Measurements from ENCODE around the gene KCNQ1. TPM values are rescaled to one million over a fixed set of nuclear protein-coding genes. Genes with fewer than 3 reads are reported as not detected.

Gene KCNQ1
- polyA plus RNA-seq, 1 donor from 2014 or later = not detected

DNA sequence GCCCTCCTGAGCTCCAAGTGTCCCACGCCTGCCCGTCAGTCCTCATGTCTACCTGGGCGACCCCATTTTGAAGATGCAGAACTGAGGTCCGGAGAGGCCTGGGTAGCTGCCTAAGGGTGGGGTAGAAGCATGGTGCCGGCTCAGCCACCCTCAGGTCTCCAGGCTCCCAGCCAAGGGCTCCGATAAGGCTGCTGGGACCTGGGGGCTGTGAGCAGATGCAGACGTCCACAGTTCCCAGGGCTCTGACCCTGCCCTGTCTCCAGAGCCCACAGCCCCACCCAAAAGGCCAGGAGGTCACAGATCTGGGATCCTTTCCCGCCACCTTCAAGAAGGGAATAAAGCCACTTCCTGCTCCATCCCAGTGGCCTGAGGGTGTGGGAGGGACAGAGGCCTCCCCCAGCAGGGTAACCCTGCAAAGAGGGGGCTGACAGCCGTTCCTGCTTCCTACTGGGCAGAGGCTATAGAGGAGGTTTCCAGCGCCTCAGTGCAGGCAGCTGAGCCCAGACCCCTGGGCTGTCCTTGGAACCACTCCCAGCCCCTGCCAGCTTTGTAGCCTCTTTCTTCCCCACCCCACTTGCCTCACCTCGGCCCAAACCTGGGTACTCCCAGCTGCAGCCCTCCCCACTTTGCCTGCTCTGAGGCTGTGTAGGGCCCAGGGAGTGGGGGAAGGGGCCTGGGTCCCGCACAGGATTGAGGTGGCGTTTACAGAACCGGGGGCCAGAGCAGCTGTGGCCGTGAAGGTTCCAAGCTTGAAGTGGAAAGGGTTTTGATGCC, 355.3 kb downstream of the KCNQ1 start:
- H3K9me2 ChIP-seq (ENCODE audit: insufficient read depth, low read length) = no peaks in the 10 kb centered on the region
- peaks cover 4% of the 10 kb centered on the region for H3K9me3 ChIP-seq (ENCODE audit: low read length)
- no peak overlapping the region for H2AFZ ChIP-seq (ENCODE audit: low read depth, low read length)
- H3K9ac ChIP-seq (ENCODE audit: low read length) = no peak overlapping the region
- no peaks in the 10 kb centered on the region for H3K27me3 ChIP-seq (ENCODE audit: insufficient read depth, low read depth, low read length)
- no peak overlapping the region for H3K4me2 ChIP-seq (ENCODE audit: low read length)
- H4K20me1 ChIP-seq (ENCODE audit: insufficient read depth) = no peaks in the 10 kb centered on the region
- H3K27ac ChIP-seq (ENCODE audit: low read length) = no peak overlapping the region
- TF ChIP-seq, protein P1, sequence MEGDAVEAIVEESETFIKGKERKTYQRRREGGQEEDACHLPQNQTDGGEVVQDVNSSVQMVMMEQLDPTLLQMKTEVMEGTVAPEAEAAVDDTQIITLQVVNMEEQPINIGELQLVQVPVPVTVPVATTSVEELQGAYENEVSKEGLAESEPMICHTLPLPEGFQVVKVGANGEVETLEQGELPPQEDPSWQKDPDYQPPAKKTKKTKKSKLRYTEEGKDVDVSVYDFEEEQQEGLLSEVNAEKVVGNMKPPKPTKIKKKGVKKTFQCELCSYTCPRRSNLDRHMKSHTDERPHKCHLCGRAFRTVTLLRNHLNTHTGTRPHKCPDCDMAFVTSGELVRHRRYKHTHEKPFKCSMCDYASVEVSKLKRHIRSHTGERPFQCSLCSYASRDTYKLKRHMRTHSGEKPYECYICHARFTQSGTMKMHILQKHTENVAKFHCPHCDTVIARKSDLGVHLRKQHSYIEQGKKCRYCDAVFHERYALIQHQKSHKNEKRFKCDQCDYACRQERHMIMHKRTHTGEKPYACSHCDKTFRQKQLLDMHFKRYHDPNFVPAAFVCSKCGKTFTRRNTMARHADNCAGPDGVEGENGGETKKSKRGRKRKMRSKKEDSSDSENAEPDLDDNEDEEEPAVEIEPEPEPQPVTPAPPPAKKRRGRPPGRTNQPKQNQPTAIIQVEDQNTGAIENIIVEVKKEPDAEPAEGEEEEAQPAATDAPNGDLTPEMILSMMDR (IDR thresholded peaks at IDR 0.05; ENCODE audit: poor library complexity, severe bottlenecking) = no peak
- TF ChIP-seq MXI1 (conservative IDR thresholded peaks at IDR 0.05; ENCODE audit: poor library complexity, severe bottlenecking) (no peak), EZH2 (IDR thresholded peaks at IDR 0.05; ENCODE audit: borderline replicate concordance, insufficient read depth, low read length, poor library complexity, severe bottlenecking) (no peak), EP300 (conservative IDR thresholded peaks at IDR 0.05; ENCODE audit: poor library complexity, severe bottlenecking) (no peak), RAD21 (conservative IDR thresholded peaks at IDR 0.05) (no peak), SMC3 (conservative IDR thresholded peaks at IDR 0.05; ENCODE audit: poor library complexity) (no peak), POLR2AphosphoS5 (IDR thresholded peaks at IDR 0.05) (no peak), TAF1 (IDR thresholded peaks at IDR 0.05; ENCODE audit: low read depth) (no peak)
- TF ChIP-seq, protein P2, sequence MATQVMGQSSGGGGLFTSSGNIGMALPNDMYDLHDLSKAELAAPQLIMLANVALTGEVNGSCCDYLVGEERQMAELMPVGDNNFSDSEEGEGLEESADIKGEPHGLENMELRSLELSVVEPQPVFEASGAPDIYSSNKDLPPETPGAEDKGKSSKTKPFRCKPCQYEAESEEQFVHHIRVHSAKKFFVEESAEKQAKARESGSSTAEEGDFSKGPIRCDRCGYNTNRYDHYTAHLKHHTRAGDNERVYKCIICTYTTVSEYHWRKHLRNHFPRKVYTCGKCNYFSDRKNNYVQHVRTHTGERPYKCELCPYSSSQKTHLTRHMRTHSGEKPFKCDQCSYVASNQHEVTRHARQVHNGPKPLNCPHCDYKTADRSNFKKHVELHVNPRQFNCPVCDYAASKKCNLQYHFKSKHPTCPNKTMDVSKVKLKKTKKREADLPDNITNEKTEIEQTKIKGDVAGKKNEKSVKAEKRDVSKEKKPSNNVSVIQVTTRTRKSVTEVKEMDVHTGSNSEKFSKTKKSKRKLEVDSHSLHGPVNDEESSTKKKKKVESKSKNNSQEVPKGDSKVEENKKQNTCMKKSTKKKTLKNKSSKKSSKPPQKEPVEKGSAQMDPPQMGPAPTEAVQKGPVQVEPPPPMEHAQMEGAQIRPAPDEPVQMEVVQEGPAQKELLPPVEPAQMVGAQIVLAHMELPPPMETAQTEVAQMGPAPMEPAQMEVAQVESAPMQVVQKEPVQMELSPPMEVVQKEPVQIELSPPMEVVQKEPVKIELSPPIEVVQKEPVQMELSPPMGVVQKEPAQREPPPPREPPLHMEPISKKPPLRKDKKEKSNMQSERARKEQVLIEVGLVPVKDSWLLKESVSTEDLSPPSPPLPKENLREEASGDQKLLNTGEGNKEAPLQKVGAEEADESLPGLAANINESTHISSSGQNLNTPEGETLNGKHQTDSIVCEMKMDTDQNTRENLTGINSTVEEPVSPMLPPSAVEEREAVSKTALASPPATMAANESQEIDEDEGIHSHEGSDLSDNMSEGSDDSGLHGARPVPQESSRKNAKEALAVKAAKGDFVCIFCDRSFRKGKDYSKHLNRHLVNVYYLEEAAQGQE (IDR thresholded peaks at IDR 0.05; ENCODE audit: borderline replicate concordance) = no peak
- H3K4me3 ChIP-seq (ENCODE audit: low read length) = no peak overlapping the region
- no peaks in the 10 kb centered on the region for H3K36me3 ChIP-seq (ENCODE audit: insufficient read depth, low read length)
- H3F3A ChIP-seq (ENCODE audit: insufficient read depth, low read length, poor library complexity, severe bottlenecking) = no peaks in the 10 kb centered on the region
- no peaks in the 10 kb centered on the region for H3K79me2 ChIP-seq (replicated peaks; ENCODE audit: insufficient read depth, low read length)

DNA sequence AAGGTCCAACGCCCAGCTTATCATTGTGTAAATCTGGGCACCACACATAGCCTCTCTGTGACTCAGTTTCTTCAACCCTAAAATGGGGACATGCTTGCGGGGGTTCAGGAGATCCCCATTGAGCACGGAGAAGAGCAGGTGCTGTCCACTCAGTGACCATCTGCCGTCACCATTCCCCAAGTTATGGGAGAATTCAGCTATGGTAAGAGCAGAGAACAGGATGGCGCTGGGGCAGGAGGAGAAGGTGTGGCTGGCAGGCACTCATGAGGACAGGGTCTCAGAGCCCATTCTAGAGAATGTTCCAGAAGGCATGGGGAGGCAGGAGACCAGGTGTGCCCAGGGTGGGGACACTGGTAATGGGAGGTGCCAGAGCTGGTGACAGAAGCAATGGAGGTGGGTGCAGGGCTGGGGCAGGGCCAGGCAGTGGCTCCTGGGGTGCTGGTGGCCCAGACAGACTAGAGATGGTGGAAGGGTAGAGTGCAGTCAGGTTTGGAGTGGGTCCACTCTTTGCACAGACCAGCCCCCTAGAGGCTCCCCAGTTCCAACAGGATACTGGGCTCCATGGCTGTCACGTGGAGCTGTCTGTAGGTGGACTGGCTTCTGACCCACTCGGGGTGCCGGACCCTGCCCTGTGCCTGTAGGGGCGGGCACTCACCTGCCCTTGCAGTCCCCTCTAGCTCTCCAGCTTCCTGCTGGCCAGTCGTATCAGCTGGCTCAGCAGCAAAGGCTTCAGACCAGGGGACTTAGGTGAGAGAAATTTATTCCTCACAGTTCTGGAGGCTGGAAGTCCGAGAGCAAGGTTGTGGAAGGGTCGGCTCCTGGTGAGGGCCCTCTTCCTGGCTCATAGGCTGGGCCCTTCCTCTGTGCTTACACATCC, 356.1 kb downstream of the KCNQ1 start:
- Histone ChIP-seq H3K4me2 (ENCODE audit: low read length) (no peak overlapping the region), H3K4me3 (ENCODE audit: low read length) (no peak overlapping the region), H3K79me2 (replicated peaks; ENCODE audit: insufficient read depth, low read length) (no peaks in the 10 kb centered on the region), H3K9me3 (ENCODE audit: low read length) (peaks cover 4% of the 10 kb centered on the region), H3K27ac (ENCODE audit: low read length) (no peak overlapping the region), H3F3A (ENCODE audit: insufficient read depth, low read length, poor library complexity, severe bottlenecking) (no peaks in the 10 kb centered on the region), H2AFZ (ENCODE audit: low read depth, low read length) (no peak overlapping the region), H3K9ac (ENCODE audit: low read length) (no peak overlapping the region), H3K36me3 (ENCODE audit: insufficient read depth, low read length) (no peaks in the 10 kb centered on the region), H3K27me3 (ENCODE audit: insufficient read depth, low read depth, low read length) (no peaks in the 10 kb centered on the region), H4K20me1 (ENCODE audit: insufficient read depth) (no peaks in the 10 kb centered on the region), H3K9me2 (ENCODE audit: insufficient read depth, low read length) (no peaks in the 10 kb centered on the region)
- TF ChIP-seq, protein P2 (IDR thresholded peaks at IDR 0.05; ENCODE audit: borderline replicate concordance) = no peak
- TF ChIP-seq TAF1 (IDR thresholded peaks at IDR 0.05; ENCODE audit: low read depth) (no peak), POLR2AphosphoS5 (IDR thresholded peaks at IDR 0.05) (no peak), SMC3 (conservative IDR thresholded peaks at IDR 0.05; ENCODE audit: poor library complexity) (no peak)

Measured in neural cell (in vitro differentiated cells).